ENCODE results near the gene PRR11.
"Not testable (repeated sequence)": the region's sequence is repeated elsewhere in the genome, so short reads cannot be mapped to it uniquely, and the experiment has no call there.

The PRR11 gene

GRCh38 chr17:59221159-59221847, 65.8 kb downstream of the PRR11 start:
- Histone ChIP-seq H3K9me3 (ENCODE audit: control insufficient read depth, low read length) (no peaks in the 10 kb centered on the region), H3K9ac (ENCODE audit: low read length) (peak overlapping the region; percentile 80), H3K27me3 (replicated peaks; ENCODE audit: control insufficient read depth, insufficient read depth, low read length) (no peaks in the 10 kb centered on the region), H3K36me3 (ENCODE audit: control insufficient read depth, insufficient read depth, low read length, severe bottlenecking) (no peaks in the 10 kb centered on the region), H3K4me1 (ENCODE audit: control insufficient read depth, insufficient read depth, low read length) (peaks cover 11% of the 10 kb centered on the region), H3K4me3 (ENCODE audit: low read length) (peak overlapping the region; percentile 88)
- DNase-seq (ENCODE audit: low read depth), result peak; percentile 4

- H3K4me3 ChIP-seq (ENCODE audit: low read length), result no peak overlapping the region
- H3K9ac ChIP-seq (ENCODE audit: low read length), result no peak overlapping the region
- no peaks in the 10 kb centered on the region for H3K36me3 ChIP-seq (ENCODE audit: control insufficient read depth, insufficient read depth, low read length, severe bottlenecking)
- H3K4me1 ChIP-seq (ENCODE audit: control insufficient read depth, insufficient read depth, low read length), result peaks cover 8% of the 10 kb centered on the region
- H3K9me3 ChIP-seq (ENCODE audit: control insufficient read depth, low read length), result no peaks in the 10 kb centered on the region
- no peaks in the 10 kb centered on the region for H3K27me3 ChIP-seq (replicated peaks; ENCODE audit: control insufficient read depth, insufficient read depth, low read length)
- DNase-seq (ENCODE audit: low read depth), result no peak
Measured at GRCh38 chr17:59223813-59224212, 68.3 kb downstream of the PRR11 start.

DNA sequence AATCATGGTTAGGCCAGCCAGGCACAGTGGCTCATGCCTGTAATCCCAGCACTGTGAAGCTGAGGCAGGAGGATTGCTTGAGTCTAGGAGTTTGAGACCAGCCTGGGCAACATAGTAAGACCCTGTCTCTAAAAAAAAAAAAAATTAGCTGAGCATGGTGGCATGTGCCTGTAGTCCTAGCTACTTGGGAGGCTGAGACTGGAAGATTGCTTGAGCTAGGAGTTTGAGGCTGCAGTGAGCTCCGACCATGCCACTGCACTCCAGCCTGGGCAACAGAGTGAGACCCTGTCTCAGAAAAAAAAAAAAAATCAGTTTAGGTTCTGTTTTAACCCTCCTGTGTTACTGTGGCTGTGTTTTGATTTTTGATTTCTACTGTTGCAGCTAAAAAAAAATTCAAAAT, 73.0 kb downstream of the PRR11 start:
- not testable (repeated sequence) for H3K4me3 ChIP-seq (ENCODE audit: low read length); DNase-seq (ENCODE audit: low read depth); H3K27me3 ChIP-seq (replicated peaks; ENCODE audit: control insufficient read depth, insufficient read depth, low read length); H3K4me1 ChIP-seq (ENCODE audit: control insufficient read depth, insufficient read depth, low read length); H3K9me3 ChIP-seq (ENCODE audit: control insufficient read depth, low read length); H3K9ac ChIP-seq (ENCODE audit: low read length); H3K36me3 ChIP-seq (ENCODE audit: control insufficient read depth, insufficient read depth, low read length, severe bottlenecking)

DNA sequence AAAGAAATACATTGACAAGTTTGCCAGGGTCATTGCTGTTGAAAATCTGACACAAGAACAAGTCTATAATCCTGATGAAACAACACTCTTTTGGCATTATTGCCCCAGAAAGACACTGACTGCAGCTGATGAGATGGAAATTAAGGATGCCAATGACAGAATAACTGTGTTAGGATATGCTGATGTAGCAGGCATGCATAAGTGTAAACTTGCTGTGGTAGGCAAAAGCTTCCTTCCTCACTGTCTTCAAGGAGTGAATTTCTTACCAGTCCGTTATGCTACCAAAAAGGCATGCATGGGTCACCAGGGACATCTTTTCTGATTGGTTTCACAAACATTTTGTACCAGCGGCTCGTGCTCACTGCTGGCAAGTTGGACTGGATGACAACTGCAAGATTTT, 75.2 kb downstream of the PRR11 start:
- no peak for DNase-seq (ENCODE audit: low read depth)
- H3K27me3 ChIP-seq (replicated peaks; ENCODE audit: control insufficient read depth, insufficient read depth, low read length), result no peaks in the 10 kb centered on the region
- H3K36me3 ChIP-seq (ENCODE audit: control insufficient read depth, insufficient read depth, low read length, severe bottlenecking), result no peaks in the 10 kb centered on the region
- no peak overlapping the region for H3K9ac ChIP-seq (ENCODE audit: low read length)
- H3K9me3 ChIP-seq (ENCODE audit: control insufficient read depth, low read length), result no peaks in the 10 kb centered on the region
- H3K4me1 ChIP-seq (ENCODE audit: control insufficient read depth, insufficient read depth, low read length), result no peaks in the 10 kb centered on the region
- no peak overlapping the region for H3K4me3 ChIP-seq (ENCODE audit: low read length)

DNA sequence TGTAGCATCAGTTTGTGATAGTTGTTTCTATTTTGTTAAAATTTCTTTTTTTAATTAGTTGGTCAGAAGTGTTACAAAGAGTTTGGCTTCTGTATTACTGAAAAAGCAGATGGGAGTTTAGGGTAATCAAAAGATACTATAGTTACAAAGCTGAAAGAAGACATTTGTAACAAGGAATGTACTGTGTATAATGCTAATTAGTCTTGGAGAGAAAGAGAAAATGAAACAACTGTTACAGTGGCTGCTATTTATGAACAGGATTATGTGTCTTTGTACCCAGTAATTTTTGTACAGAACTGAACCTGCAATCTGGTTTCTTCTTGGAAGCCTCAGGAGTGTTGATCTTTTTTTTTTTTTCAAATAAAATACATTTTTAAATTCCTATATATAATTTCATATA, 79.1 kb downstream of the PRR11 start:
- no peak for DNase-seq (ENCODE audit: low read depth)
- no peaks in the 10 kb centered on the region for H3K9me3 ChIP-seq (ENCODE audit: control insufficient read depth, low read length)
- H3K4me3 ChIP-seq (ENCODE audit: low read length), result no peak overlapping the region
- H3K4me1 ChIP-seq (ENCODE audit: control insufficient read depth, insufficient read depth, low read length), result no peaks in the 10 kb centered on the region
- H3K36me3 ChIP-seq (ENCODE audit: control insufficient read depth, insufficient read depth, low read length, severe bottlenecking), result no peaks in the 10 kb centered on the region
- H3K27me3 ChIP-seq (replicated peaks; ENCODE audit: control insufficient read depth, insufficient read depth, low read length), result no peaks in the 10 kb centered on the region
- H3K9ac ChIP-seq (ENCODE audit: low read length), result no peak overlapping the region

- no peak overlapping the region for H3K9ac ChIP-seq (ENCODE audit: low read length)
- no peaks in the 10 kb centered on the region for H3K4me1 ChIP-seq (ENCODE audit: control insufficient read depth, insufficient read depth, low read length)
- H3K36me3 ChIP-seq (ENCODE audit: control insufficient read depth, insufficient read depth, low read length, severe bottlenecking), result no peaks in the 10 kb centered on the region
- no peak for DNase-seq (ENCODE audit: low read depth)
- H3K4me3 ChIP-seq (ENCODE audit: low read length), result no peak overlapping the region
- no peaks in the 10 kb centered on the region for H3K27me3 ChIP-seq (replicated peaks; ENCODE audit: control insufficient read depth, insufficient read depth, low read length)
- H3K9me3 ChIP-seq (ENCODE audit: control insufficient read depth, low read length), result no peaks in the 10 kb centered on the region
Measured at GRCh38 chr17:59238906-59239305, 83.4 kb downstream of the PRR11 start.

DNA sequence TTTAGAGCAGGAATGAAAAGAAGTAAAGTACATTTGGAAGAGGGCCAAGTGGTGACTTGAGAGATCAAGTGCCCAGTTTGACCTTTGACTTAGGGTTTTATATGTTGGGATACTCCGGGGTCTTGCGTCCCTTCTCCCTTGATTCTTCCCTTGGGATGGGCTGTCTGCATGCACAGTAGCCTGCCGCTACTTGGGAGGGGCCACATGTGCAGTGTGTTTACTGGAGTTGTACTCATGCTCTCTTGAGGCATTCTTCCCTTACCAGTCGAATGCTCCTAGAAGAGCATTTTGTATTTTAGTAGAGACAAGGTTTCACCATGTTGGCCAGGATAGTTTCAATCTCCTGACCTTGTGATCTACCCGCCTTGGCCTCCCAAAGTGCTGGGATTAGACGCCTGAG, 88.5 kb downstream of the PRR11 start:
- Histone ChIP-seq H3K27me3 (replicated peaks; ENCODE audit: control insufficient read depth, insufficient read depth, low read length) (no peaks in the 10 kb centered on the region), H3K9me3 (ENCODE audit: control insufficient read depth, low read length) (no peaks in the 10 kb centered on the region), H3K4me1 (ENCODE audit: control insufficient read depth, insufficient read depth, low read length) (no peaks in the 10 kb centered on the region), H3K9ac (ENCODE audit: low read length) (no peak overlapping the region), H3K4me3 (ENCODE audit: low read length) (no peak overlapping the region), H3K36me3 (ENCODE audit: control insufficient read depth, insufficient read depth, low read length, severe bottlenecking) (no peaks in the 10 kb centered on the region)
- DNase-seq (ENCODE audit: low read depth), result no peak

Data from adipocyte (in vitro differentiated cells).